HG03558 (cell line): ENCODE measurements around the gene SLC2A9.

Experiments used
- ATAC-seq: cut with Tn5 transposase; IDR thresholded peaks from one replicate; pipeline ENCODE4 v1.9.1; 2021; ENCODE audit warnings: moderate number of reproducible peaks; ENCODE audit not compliant: unreplicated experiment; ENCODE audit errors: extremely low read depth

SLC2A9 gene

DNA sequence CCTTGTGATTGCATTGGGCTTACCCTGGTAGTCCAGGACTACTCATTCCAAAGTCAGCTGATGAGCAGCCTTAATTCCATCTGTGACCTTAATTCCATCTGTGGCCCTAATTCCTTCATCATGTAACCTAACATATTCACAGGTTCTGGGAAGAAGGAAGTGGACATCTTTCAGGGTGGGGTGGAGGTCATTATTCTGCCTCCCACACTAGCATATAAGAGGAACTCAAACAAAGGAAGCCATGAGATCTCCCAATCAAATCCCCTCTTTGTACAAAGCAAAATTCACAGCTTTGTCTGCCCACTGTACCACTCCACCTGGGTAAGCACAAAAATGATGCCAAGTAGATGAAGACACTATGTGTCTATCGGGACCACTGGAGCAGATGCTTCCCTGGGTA, 87.3 kb downstream of the SLC2A9 start:
- ATAC-seq = no peak

DNA sequence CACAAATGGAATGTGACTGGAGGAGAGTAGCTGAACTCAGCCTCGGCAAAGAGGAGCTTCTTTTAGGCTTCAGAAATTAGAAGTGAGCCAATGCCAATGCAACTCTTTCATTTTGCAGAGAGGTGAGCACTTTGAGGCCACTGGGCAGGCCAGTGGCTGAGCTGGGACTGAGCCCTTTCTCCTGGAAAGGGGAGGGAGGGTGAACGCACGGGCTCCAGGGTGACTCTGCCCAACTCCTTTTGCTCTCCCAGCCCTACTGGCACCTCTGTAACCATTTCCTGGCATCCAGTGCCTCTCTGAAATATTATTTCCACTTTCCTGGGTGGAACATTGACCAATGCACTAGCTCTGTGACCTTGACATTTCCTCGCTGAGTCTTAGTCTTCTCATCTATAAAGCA, 88.1 kb downstream of the SLC2A9 start:
- ATAC-seq = no peak

DNA sequence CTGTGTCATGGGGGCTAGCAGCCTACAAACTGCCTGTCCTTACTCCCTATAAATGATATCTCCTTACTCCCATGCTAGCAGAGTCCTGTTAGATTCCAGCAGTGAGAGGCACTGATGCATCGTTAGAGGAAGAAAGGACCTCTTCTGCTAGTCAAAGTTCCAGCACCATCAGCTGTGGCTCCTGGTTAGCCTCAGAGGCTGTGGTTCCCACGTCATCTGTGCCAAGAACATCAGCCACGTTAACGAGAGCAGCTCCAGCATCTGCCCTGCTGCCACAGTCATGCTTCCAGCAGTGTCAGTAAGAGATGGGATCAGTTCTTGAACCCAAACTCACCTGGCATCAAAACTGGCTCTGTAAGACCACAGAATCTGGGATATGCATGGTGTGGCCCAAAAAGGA, 88.5 kb downstream of the SLC2A9 start:
- no peak for ATAC-seq

DNA sequence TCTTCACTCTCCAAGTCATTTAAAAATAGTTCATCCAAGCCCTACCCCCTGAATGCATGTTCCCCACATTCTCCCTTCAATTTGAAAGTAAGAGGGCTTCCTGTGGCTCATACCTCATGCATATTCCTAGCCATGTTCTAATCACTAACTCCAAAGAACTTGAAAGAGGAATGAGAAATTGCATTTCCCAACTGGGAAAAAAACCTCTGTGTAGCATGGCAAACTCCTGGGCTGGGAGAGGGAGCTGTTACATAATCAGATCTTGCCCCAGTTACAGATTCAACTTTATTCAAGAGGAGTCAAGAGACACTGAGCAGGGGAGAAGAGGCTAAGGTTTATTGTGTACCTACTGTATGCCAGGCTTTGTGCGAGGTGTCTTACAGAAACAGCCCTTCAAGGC, 90.2 kb downstream of the SLC2A9 start:
- no peak for ATAC-seq

DNA sequence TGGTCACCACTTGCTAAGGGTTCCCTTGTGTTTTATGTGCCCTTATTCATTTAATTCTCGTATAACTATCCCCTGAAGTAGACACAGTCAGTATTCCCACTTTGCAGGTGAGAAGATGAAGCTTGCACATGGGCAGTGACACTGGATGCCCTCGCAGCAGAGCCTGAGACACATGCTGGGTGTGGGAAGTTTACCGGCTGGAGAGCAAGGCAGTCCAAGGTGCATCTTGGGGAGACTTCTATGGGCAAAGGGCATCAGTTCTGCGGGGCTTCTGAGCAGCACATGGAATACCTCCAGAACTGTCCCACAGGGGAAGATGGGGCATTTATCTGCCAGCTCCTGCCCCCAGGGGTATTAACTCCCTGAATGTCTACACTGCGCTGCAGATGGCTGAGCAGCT, 92.2 kb downstream of the SLC2A9 start:
- ATAC-seq = no peak

DNA sequence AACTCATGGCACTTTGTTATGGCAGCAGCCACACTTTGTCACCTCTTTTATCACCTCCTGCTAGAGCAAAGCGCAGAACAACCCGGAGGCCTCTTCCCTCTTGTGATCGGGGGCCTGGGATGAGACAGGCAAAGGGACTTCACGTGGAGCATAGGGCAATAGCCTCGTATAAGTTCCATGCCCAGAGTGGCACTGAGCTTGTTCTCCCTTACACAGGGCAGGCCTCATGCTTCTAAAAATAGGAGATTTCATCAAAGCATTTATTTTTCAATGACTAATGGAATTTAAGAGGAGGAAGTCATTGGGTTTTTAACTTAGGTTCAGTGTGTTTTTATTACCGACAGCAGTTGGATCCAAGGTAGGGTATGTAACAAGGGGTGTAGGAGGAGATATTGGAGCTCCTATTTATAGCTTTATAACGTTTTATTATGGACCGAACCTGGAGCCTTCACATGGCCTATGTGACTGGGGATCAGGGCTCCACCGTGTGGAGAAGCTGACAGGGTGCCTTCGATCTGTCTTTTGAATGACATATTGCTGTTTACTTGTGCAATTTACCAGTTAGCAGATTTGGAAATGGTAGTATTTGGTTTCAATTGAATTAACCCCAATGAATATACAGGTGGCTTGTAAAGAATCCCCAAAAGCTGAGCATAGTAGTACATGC, 93.8 kb downstream of the SLC2A9 start:
- no peak for ATAC-seq

DNA sequence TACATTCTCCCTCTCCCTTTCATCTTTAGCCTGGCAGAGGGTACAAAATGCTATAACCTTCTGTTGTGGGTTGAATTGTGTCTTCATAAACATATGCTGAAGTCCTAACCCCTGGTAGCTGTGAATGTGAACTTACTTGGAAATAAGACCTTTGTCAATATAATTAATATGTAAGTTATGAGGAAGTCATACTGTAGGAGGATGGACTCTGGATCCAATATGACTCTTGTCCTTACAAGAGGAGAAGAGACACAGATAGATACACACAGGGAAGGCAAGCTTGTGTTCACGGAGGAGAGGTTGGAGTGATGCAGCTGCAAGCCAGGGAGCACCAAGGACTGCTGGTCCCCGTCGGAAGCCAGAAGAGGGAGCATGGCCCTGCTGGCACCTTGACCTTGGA, 94.7 kb downstream of the SLC2A9 start:
- ATAC-seq = no peak

DNA sequence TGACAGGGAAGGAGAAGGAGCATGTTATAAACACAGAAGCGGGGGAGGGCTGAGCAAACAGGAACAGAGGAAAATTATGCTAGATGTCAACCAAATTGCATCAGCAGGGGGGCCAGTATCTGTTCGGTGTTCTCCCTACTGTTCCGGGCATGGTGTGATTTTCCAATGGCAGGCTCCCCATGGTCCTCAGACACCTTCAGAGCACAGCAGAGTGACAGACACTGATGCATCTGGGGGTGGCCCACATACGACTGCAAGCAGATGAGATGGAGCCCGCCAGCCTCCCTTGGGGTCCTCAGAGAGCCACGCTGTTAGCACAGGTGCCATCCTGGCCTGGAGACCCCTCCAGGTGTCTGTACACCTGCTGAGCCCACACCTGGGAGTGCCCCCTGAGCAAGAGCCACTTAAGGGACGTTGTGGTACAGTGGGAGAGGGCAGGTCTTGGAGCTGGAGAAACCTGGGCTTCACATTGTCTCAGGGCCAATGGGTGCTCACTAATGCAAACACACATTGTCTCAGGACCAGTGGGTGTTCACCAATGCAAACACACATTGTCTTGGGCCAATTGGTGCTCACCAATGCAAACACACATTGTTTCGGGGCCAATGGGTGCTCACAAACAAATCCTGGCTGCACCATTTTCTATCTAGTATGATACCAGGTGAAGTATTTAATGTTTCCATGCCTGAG, 95.4 kb downstream of the SLC2A9 start:
- ATAC-seq = no peak

DNA sequence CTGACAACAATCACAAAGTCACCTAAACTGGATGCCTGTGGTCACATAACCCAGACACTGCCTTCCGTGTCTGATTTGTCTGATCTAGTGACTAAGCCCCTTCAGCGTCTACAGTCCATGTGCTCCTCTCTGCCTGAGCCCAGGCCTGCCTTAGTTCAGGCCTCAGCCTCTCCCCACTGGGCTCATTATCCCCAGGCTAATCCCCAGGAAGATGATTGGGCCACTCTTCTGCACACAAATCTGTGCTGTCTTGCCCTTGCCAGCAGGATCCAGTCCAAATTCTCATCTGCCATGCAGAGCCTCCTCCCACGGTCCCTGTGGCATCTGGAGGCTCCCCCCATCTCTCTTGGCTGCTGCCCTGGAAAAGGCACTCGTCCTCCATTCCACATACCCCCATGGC, 96.5 kb downstream of the SLC2A9 start:
- no peak for ATAC-seq

DNA sequence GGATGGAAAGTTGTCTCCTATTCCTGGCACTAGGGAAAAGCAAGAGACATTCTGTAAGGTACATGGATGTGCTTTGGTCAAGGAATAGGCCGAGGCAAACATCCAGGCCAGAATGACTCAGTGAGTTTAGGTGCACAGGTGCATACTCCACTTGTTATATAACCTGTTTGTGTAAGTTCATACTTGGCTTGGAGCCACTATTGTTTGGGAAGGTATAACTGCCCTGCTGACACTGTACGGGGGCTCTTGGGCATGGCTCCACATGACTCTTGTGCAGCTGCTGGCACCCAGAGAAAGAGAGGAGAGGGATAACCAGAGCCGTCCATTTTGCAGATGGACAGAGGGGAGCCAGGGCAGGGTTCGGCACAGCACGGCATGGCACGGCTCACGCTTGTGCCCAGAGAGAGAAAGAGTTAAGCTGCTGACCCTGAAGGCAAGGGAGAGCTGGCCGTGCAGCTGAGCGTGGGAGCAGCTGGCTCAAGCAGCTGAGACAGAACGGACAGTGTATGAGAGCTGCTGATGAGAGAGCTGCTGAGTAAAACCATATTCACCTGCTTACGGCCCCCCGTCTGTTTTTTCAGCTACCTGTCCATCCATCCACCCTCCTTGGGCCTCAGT, 98.0 kb downstream of the SLC2A9 start:
- no peak for ATAC-seq

DNA sequence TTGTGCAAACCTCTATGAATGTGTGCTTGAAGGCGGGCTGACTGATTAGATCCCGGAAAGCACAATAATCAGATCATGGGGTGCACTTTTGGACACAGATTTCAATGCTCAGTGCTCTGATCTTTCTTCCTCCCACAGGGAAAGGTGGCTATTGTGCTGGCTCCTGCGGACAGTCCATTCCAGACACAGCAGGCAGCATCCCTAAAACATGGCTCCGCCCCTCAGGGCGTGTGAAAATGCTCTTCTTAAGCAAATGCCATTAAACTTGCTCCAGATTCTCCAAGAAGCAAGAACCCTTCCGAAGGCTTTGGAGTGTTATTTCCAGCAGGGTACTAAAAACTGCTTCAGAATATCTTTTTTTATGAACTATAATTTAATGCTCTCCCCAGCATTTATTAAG, 100.0 kb downstream of the SLC2A9 start:
- ATAC-seq = no peak

DNA sequence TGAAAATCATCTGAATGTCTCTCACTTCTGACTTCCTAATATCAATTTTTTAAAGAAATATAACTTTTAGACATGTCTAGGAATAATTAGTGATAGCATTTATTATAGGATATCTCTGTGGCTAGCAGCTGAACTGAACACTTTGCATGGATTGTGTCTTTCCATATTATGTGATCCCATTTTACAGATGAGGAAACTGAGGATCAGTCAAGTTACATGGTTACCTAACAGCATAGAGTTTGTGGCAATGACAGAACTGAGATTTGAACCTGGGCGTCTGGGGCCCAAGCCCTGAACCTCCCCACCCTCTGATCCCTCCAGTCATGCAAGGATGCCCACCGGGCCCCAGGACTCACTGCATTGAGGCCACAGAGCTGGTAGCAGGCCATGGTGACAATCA, 101.3 kb downstream of the SLC2A9 start:
- ATAC-seq = no peak

DNA sequence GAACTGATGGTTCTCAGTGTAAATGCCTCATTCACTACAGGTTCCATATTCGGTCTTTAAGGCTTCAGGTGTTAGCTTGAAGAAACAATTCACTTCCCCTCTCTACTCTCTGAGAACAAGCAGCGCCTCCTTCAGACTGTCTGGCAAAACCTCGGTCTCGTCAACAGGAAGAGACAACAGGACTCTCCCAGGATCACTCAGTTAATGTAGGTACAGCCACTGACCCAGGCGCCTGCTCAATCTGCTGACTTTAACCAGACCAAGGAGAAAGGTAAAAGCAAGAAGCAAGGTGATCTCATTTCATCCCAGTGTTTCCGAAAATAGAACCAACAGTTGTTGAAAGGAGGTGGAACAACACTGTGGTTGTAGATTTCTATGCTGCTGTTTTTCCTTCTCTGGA, 102.2 kb downstream of the SLC2A9 start:
- no peak for ATAC-seq

DNA sequence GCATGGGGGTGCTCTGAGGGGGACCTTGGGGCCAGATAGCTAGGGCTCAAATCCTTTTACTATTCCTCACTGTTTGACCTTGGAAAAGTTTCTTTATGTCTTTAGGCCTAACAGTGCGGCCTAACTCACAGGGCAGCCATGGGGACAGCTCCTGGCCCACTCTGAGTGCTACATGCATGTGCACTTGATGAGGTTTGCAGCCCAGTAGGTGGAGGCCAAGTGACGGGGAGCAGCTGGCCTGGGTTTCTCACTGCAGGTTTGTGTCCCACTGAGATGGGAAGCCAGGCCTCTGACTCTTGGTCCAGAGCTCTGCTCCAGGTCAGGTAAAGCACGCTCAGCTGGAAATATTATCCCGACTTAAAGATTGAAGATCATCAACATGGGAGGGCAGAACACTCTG, 102.8 kb downstream of the SLC2A9 start:
- no peak for ATAC-seq

DNA sequence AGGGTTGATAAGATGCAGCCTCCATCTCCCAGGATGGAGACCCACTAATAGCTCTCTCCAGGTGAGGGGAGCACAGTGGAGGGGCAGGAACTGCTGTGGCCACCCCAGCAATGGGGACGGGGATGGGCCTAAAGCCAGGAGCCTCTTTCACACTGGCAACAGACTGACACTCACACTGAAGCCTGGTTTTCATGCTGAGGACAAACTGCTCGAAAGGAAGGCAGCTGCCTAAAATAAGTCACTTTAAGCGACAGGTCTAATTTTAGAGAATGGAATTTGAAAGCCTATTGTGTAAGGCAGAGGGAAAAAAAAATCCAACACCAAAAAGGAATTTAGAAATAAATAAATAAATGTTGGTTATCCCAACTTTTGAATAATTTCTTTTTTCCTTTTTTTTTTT, 104.4 kb downstream of the SLC2A9 start:
- no peak for ATAC-seq

DNA sequence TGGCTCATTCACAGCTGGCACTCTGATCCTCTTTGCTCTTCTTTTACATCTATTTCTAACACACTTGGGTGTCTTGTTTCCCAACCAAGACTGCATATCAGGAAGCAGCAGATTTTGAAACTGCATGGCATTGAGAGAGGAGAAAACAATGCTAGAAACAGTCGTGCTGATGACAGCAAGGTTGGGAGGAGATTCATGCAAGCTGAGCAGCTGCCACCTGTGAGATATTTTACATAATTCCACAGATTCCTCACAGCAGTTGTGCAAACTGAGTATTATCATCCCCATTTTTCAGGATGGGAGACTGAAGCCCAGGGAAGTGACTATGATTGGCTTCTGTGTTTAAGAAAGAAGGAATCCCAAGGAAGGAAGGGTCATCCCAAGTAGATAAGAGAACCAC, 105.0 kb downstream of the SLC2A9 start:
- ATAC-seq = no peak

DNA sequence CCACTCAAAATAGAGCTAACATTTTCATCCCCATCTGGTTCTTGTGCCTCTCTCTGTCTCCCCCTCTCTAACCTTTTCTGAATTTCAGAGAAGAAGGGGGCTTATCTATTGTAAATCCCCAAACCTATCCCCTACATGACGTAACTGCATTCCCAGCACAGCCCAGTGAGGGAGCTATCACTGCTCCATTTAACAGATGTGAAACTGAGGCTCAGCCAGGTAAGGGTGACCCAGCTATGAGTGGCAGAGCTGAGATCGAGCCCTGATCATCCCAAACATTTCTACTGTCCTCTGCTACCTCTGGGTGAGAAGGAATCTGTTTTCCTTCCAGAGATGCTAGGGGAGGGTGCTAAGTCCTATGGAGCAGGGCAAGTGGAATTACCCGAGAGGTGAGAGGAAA, 107.5 kb downstream of the SLC2A9 start:
- no peak for ATAC-seq

DNA sequence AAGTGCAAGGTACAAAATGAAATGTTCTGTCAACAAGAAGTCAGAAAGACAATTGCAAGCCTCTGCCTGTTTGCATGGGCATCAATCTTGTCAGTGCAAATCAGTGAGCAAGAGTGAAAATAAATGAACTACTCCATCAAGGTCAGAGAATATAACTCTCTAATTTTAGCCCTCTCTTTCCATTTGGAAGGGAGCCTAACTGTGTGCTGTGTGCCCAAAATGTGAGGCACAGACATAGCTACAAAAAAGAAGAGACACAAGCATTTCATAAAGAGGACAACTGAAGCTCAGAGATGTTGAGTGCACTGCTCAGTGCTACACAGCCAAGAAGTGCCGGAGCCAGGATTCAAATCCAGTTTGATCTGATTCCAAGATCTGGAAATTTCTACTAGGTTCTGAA, 114.3 kb downstream of the SLC2A9 start:
- no peak for ATAC-seq

DNA sequence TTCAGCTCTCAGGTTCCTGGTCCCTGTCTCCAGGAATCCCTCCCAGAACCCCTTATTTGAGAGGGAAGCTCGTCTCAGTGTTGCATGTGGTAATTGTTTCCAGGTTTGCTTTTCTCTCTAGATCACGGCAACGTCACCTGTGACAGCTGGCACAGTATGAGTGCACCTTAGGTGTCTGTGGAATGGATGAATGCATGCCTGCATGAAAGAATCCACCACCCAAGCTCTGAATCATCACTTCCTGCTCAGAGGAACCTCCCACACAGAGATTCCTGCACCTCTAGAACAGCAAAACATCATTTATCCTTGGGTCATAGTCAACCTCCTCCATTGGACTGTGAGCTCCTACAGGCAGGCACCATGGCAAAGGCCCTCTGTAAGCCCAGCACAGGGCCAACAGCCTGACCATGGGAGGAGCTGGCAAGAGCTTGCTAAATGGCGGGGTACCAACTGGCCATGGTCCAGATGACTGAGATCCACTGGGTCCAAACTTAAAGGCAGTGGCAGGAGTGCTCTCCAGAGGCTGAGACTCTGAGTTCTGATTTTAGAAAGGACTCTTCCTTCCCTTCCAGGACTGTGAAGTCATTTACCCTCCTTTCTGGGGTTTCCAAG, 116.2 kb downstream of the SLC2A9 start:
- ATAC-seq = no peak

DNA sequence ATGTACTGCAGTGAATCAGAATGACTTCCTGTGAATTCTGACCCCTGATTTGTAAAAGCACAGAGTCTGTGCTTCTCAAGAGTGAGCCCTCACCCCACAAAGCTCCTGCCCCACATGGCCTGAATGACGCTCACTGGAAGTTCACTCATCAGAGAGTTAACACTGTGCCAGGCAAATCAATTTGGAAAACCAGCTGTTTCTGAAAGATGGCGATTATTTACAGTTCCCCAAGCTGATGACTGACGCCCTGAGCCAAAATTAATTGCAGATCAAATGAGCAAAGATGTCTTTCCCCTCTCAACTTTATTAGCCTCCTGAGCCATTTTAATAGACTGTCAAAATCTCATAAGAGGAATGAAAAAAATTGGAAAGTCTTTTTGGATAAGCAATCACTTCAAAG, 118.0 kb downstream of the SLC2A9 start:
- no peak for ATAC-seq

DNA sequence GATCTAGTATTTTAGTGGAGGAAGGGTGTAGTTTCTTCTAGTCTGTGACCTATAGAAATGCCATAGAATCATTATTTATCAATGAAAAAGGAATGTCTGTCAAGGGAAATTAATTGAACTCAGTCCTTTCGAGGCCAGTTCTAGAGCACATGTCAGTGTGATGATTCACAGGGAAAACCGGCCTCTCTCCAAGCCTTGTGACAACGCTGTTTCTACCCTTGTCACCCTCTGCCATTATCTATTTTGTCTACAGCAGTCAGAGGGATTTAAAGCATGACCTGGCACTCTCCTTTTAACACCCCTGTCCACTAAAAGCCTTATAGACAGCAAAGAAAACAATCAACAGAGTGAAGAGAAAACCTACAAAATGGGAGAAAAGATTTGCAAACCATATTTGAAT, 120.0 kb downstream of the SLC2A9 start:
- no peak for ATAC-seq
